PC-3 (cell line): ENCODE results near the gene YAE1. TPM values are rescaled to one million over a fixed set of nuclear protein-coding genes. Genes with fewer than 3 reads are reported as not detected.

Experiments used
- ATAC-seq: fragments of 200-7000 bp; cut with Tn5 transposase; 2 replicates; pipeline ENCODE4 v1.9.1; 2020; ENCODE audit warnings: mild to moderate bottlenecking, moderate library complexity
- BruUV-seq: library from RNA; stranded (reverse); fragments of 400-500 nt; replicated peaks from 2 replicates; lab custom pipeline; 2021; lab: Mats Ljungman, UMichigan
- CTCF ChIA-PET: fragments of 300-600 bp; sonication (Branson Sonifier 250); formaldehyde crosslinking; loops from one replicate; lab custom pipeline; 2022; ENCODE audit warnings: antibody characterized with exemption; lab: Charles Lee
- POLR2A ChIA-PET: fragments of 300-600 bp; sonication (Branson Sonifier 250); formaldehyde crosslinking; loops from one replicate; lab custom pipeline; 2022; ENCODE audit warnings: antibody characterized with exemption; ENCODE audit not compliant: unreplicated experiment; lab: Charles Lee
- DNase-seq: peaks from one replicate; pipeline ENCODE4 v3.0.0-alpha.2; 2015
- H2AFZ ChIP-seq: fragments of 300-600 bp; sonication (generic); 2 replicates; pipeline ENCODE4 v1.6.0; 2016; ENCODE audit warnings: antibody characterized with exemption, low read length
- H3F3A ChIP-seq: fragments of 300-600 bp; sonication (generic); one replicate; pipeline ENCODE4 v1.6.0; 2017; ENCODE audit warnings: antibody characterized with exemption, low read length, control low read depth, mild to moderate bottlenecking; ENCODE audit not compliant: unreplicated experiment
- H3K27ac ChIP-seq: fragments of 300-600 bp; sonication (generic); 2 replicates; pipeline ENCODE4 v1.5.1; 2016; ENCODE audit warnings: mild to moderate bottlenecking, low read length
- H3K27me3 ChIP-seq: fragments of 300-600 bp; sonication (generic); 2 replicates; pipeline ENCODE4 v1.6.1; 2016; ENCODE audit warnings: low read length, mixed read lengths
- H3K36me3 ChIP-seq: fragments of 300-600 bp; sonication (generic); 2 replicates; pipeline ENCODE4 v1.6.1; 2016; ENCODE audit warnings: low read depth, mixed run types, low read length, mixed read lengths
- H3K4me1 ChIP-seq: fragments of 300-600 bp; sonication (generic); 2 replicates; pipeline ENCODE4 v1.5.1; 2016; ENCODE audit warnings: low read length; ENCODE audit not compliant: insufficient read depth
- H3K4me2 ChIP-seq: fragments of 300-600 bp; sonication (generic); 2 replicates; pipeline ENCODE4 v1.6.0; 2016; ENCODE audit warnings: low read length
- H3K4me3 ChIP-seq: fragments of 300-600 bp; sonication (generic); 2 replicates; pipeline ENCODE4 v1.5.1; 2016; ENCODE audit warnings: mild to moderate bottlenecking, low read length, mixed read lengths
- H3K79me2 ChIP-seq: fragments of 300-600 bp; sonication (generic); 2 replicates; pipeline ENCODE4 v1.6.1; 2017; ENCODE audit warnings: low read length, mixed read lengths
- H3K9ac ChIP-seq: fragments of 300-600 bp; sonication (generic); 2 replicates; pipeline ENCODE4 v1.6.0; 2016; ENCODE audit warnings: mild to moderate bottlenecking, low read length
- H3K9me2 ChIP-seq: fragments of 300-600 bp; sonication (generic); replicated peaks from 2 replicates; pipeline ENCODE4 v1.6.1; 2016; ENCODE audit warnings: mixed run types, low read length, mixed read lengths
- H3K9me3 ChIP-seq: fragments of 300-600 bp; sonication (generic); 2 replicates; pipeline ENCODE4 v1.6.1; 2016; ENCODE audit warnings: low read length, mixed read lengths
- H4K20me1 ChIP-seq: fragments of 300-600 bp; sonication (generic); 2 replicates; pipeline ENCODE4 v1.6.1; 2016; ENCODE audit warnings: low read length, mixed read lengths
- EZH2 ChIP-seq: fragments of 300-600 bp; sonication (generic); IDR thresholded peaks from one replicate; pipeline ENCODE4 v1.6.1; 2017; ENCODE audit warnings: antibody characterized with exemption, mild to moderate bottlenecking, low read length; ENCODE audit not compliant: unreplicated experiment
- EZH2phosphoT487 ChIP-seq: fragments of 300-600 bp; sonication (generic); IDR thresholded peaks from 2 replicates; pipeline ENCODE4 v1.6.1; 2018; ENCODE audit warnings: mild to moderate bottlenecking, antibody characterized with exemption, low read length, borderline replicate concordance
- intact Hi-C: fragments of 100-400 bp; cut with micrococcal nuclease; formaldehyde crosslinking; loops from 2 replicates; pipeline ENCODE4 v1.9.0; 2023
- total RNA-seq: library from RNA; depleted of rRNA; stranded (reverse); fragments of >200 nt; gene quantifications from 2 replicates; pipeline ENCODE4 v1.2.3, GENCODE V29; 2014
- TF ChIP-seq, protein P1 (sequence below): fragments of 300-600 bp; sonication (generic); conservative IDR thresholded peaks from 2 replicates; pipeline ENCODE4 v1.5.1; 2017; ENCODE audit warnings: antibody characterized with exemption, low read depth, mild to moderate bottlenecking, low read length

The YAE1 gene
- total RNA-seq, 1 experiment from 2014 or later, result 23.6 TPM

- Histone ChIP-seq H3K9me3 (no peaks in the 10 kb centered on the region), H3K9ac (no peak overlapping the region), H4K20me1 (no peaks in the 10 kb centered on the region), H3F3A (no peaks in the 10 kb centered on the region), H3K36me3 (no peaks in the 10 kb centered on the region), H3K9me2 (no peaks in the 10 kb centered on the region), H3K27me3 (peaks cover 11% of the 10 kb centered on the region; the same call in 1 of the 2 replicates), H3K27ac (no peak overlapping the region), H2AFZ (no peak overlapping the region), H3K4me1 (no peaks in the 10 kb centered on the region), H3K4me3 (no peak overlapping the region), H3K79me2 (no peaks in the 10 kb centered on the region), H3K4me2 (no peak overlapping the region)
- ChIA-PET CTCF (no interaction called here), POLR2A (no interaction called here)
- BruUV-seq, result no TSS peak
- intact Hi-C loops, result no loop called here
- TF ChIP-seq, protein P1, sequence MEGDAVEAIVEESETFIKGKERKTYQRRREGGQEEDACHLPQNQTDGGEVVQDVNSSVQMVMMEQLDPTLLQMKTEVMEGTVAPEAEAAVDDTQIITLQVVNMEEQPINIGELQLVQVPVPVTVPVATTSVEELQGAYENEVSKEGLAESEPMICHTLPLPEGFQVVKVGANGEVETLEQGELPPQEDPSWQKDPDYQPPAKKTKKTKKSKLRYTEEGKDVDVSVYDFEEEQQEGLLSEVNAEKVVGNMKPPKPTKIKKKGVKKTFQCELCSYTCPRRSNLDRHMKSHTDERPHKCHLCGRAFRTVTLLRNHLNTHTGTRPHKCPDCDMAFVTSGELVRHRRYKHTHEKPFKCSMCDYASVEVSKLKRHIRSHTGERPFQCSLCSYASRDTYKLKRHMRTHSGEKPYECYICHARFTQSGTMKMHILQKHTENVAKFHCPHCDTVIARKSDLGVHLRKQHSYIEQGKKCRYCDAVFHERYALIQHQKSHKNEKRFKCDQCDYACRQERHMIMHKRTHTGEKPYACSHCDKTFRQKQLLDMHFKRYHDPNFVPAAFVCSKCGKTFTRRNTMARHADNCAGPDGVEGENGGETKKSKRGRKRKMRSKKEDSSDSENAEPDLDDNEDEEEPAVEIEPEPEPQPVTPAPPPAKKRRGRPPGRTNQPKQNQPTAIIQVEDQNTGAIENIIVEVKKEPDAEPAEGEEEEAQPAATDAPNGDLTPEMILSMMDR, result no peak
- no peak for TF ChIP-seq EZH2
- no peak for TF ChIP-seq EZH2phosphoT487
- ATAC-seq (no peak), DNase-seq (no peak)
Measured at GRCh38 chr7:39527296-39527695, 38.9 kb upstream of the YAE1 start.

GRCh38 chr7:39527951-39528350, 38.3 kb upstream of the YAE1 start:
- no peaks in the 10 kb centered on the region for H3K79me2 ChIP-seq
- ATAC-seq (no peak), DNase-seq (no peak)
- H3F3A ChIP-seq, result no peaks in the 10 kb centered on the region
- intact Hi-C loops, result no loop called here
- H2AFZ ChIP-seq, result no peak overlapping the region
- peaks cover 11% of the 10 kb centered on the region; the same call in 1 of the 2 replicates for H3K27me3 ChIP-seq
- POLR2A ChIA-PET, result no interaction called here
- no peaks in the 10 kb centered on the region for H3K9me3 ChIP-seq
- H3K4me2 ChIP-seq, result no peak overlapping the region
- no peaks in the 10 kb centered on the region for H3K4me1 ChIP-seq
- no peak for TF ChIP-seq EZH2
- TF ChIP-seq EZH2phosphoT487, result no peak
- no peaks in the 10 kb centered on the region for H4K20me1 ChIP-seq
- no peak overlapping the region for H3K9ac ChIP-seq
- H3K27ac ChIP-seq, result no peak overlapping the region
- CTCF ChIA-PET, result no interaction called here
- no peak overlapping the region for H3K4me3 ChIP-seq
- BruUV-seq, result no TSS peak
- no peaks in the 10 kb centered on the region for H3K9me2 ChIP-seq
- no peaks in the 10 kb centered on the region for H3K36me3 ChIP-seq

GRCh38 chr7:39528849-39529248, 37.4 kb upstream of the YAE1 start:
- intact Hi-C loops, result no loop called here
- TF ChIP-seq EZH2 (no peak), EZH2phosphoT487 (no peak)
- TF ChIP-seq, protein P1, result no peak
- ATAC-seq (no peak), DNase-seq (no peak)
- Histone ChIP-seq H3K4me3 (no peak overlapping the region), H3K9me3 (no peaks in the 10 kb centered on the region), H4K20me1 (no peaks in the 10 kb centered on the region), H3K79me2 (no peaks in the 10 kb centered on the region), H3K27ac (no peak overlapping the region), H3K4me2 (no peak overlapping the region), H3K4me1 (no peaks in the 10 kb centered on the region), H3K36me3 (no peaks in the 10 kb centered on the region), H2AFZ (no peak overlapping the region), H3F3A (no peaks in the 10 kb centered on the region), H3K9ac (no peak overlapping the region), H3K9me2 (no peaks in the 10 kb centered on the region), H3K27me3 (peaks cover 11% of the 10 kb centered on the region; the same call in 1 of the 2 replicates)
- CTCF ChIA-PET, result no interaction called here
- POLR2A ChIA-PET, result no interaction called here
- BruUV-seq, result no TSS peak
